GM19395 (cell line): ENCODE data around the gene NUDCD3.

Experiments
- ATAC-seq: cut with Tn5 transposase; IDR thresholded peaks from one replicate; pipeline ENCODE4 v1.9.1; 2021; ENCODE audit warnings: mild to moderate bottlenecking, moderate library complexity; ENCODE audit not compliant: unreplicated experiment

Gene NUDCD3

DNA sequence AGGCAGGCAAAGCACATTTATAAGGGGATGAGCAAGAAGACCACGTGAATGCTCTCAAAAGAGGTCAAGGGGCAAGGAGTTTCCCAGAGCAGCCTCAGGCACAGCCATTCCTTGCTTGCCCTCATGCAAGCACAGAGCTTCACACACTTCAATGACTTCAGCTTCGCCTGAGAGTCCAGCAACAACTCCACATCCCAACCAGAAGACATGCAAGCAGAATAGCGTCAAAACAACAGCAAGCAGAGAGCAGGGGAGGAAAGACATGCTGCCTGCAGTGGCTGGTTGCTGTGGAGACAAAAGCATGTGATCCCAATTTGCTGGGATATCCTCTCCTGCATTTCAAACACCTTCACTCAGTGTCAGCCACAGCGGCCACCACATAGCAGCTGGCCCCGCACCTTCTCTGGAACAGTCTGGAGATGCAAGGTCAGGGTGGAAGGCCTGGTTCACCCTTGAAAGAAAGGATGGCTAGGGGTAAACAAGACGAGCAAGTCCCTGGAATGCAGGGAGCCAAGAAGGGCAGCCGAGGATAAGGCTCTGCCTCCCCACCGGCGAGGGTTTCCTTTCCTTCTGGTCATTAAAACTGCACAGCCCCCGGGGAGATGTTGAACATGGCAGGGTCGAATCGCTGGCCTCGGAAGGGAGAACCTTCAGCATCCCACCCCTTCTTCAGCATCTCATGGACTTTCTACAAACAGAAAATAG lies 104.9 kb downstream of the NUDCD3 start:
- no peak for ATAC-seq

DNA sequence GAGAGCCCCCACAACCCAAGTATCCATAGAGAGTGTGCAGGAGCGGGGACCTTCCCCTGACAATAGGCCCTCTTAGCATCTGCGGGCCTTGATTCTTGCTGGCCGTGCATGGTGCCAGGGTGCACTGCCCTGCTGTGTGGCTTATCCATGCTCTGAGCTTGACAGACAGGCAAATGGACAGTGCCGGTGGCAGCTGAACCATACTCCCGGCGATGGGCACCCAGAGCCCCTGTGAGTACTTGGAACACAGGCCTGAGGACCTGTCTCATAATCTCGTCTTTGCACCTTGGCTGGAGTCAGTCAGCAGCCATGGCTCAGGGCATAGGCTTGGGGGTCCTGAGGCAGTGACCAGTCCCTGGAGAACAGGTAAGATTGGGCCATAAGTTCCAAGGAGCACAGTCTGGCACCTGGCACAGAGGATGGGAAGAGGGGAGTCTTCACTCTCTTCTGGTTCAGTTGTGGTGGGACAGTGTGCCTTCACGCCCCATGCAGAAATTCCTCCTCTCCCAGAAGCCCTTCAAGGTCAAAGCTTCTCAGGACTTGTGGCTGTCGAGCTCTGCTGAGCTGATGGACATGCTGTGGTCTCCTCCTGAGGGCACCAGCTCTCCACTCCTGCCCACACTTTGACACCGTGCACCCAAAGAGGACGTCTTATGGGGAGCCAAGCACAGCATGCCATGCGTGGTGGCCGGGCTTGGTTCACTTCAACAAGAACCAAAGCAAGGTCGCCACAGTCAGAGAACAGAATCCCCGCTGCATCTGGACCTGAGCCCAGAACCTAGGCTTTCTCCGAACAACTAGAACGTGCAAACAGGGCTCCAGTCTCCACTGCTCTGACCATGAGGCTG lies 105.6 kb downstream of the NUDCD3 start:
- ATAC-seq = no peak

GRCh38 chr7:44383566-44383965 lies 106.9 kb downstream of the NUDCD3 start:
- ATAC-seq = no peak

GRCh38 chr7:44382459-44383265 lies 107.8 kb downstream of the NUDCD3 start:
- no peak for ATAC-seq

- ATAC-seq = no peak
Measured at GRCh38 chr7:44381494-44382220, 108.8 kb downstream of the NUDCD3 start.

DNA sequence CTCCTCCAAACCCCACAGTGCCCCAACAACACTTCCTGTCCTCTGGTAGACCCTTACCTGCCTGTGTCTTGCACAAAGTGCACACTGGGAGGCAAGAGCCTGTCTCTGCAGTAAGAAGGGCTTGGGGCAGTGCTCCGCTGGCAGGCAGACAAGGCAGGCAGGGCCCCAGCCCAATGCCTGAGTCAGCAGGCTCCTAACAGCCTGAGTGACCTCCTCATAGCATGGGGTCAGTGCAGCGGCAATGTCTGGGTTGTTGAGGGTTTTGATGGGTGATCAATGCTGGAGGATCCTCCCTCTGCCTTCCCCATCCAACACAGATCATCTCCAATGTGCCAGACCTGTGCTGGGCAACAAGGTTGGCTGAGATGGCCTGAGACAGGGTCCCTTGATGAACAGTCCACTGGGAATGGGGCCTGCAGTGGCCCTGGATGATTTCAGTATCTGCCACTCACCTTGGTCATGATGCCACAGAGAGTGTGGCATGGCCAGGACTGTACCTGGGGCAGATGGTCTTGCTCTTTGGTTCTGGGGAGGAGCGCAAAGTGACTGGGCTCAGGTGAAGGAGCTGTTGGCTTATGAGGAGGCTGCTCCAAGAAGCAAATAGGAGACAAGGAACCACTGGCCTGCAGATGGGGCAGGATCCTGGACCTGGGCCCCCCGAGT lies 109.5 kb downstream of the NUDCD3 start:
- ATAC-seq = no peak

DNA sequence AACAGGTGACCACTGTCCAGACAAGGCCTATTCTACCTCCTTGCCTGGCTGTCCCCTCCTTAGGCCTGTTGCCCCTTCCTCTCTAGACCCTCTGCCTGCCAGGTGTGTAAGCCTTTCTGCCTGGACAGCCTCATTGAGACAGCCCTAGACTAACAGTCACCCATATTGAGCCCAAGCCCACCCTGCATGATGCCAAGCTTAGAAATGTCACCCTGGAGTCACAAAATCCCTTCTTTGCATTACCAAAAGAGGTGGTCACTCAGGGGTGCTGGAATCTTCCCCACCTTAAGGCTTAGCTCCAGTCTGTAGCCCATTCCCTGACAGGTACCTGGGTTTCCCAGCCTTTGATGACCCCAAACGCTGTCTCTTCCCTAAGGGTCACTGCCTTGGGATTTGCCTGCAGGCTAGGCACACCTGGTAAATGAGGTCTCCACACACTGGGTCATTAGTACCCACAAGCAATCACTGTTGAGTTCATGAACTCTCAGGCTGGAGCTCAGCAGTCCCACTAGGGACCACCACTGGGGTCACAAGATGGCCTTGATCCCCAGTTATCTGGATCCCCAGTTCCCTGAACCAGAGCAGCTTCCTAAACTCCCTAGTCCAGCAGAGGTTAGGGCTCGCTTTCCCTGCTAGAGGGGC lies 110.1 kb downstream of the NUDCD3 start:
- ATAC-seq = no peak

DNA sequence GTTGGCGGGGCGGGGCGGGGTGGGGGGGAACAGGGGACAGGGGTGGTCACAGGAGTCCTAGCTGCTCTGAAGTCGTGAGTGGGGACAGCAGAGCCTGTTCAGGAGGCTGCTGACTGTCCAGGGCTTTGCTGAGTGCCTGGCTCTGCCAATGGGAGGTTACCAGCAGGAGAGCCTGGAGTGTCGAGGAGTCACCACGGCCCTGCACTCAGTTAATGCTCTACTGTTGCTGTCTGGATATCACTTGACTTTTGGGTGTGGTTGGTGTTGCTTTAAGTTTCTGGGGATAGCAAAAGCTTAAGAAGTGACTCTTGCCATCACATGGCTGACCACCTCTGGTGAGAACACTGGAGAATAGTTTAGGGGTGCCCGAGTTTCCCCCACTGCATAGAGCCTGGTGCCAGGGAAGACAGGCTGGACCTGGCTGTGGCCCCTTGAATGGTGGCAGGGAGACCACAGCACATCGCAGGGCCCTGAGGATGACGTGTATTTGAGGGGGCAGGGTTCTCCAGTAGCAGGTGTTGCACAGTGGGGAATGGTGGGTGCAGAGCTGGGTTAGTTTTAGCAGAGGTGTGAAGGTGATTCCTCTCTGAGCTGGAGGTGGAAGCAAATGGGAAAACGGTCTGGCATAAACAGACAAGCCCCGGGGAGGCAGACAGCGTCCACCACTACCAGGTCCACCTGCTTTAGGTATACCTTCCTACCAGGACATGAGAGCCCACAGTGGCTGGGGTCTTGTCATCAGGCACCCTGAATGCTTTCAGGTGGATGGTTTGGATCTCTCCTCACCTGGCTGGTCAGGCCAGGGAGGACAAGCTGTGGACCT lies 110.9 kb downstream of the NUDCD3 start:
- ATAC-seq = no peak

- ATAC-seq = no peak
Measured at GRCh38 chr7:44378744-44379143, 111.7 kb downstream of the NUDCD3 start.

DNA sequence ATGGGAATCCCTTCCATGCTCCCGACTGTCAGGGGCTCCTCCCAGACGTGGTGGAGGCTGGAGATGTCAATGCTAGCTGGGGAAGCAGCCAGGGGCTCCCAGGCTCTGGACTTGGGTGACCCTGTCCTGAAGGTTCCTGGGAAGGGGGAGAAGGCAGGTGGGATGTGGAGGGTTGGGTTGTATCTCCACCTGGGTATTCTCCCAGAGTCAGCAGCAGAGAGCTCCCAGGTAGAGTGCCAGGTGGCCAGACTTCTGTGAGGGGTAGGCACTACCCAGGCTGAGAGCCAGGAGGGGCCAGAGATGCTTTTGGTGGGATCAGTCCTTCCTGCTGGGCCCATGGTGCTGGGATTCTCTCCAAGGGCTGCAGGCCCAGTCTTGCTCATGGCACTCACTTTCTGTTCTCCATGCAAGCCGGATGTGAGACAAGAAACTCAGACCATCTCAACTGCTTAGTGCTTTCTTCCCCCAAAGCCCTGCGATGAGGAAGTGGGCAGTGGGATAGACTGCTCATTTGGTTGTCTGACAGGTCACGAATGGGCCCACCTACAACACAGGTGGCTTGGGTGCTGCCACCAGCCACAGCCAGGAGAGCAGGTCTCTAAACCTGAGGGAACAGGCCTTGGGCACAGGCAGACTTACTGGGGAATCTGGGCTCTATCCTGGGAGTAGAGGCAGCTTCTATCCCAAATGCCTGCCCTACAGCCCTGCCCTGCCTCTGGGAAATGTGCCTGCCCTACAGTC lies 112.6 kb downstream of the NUDCD3 start:
- ATAC-seq = peak; percentile 84

DNA sequence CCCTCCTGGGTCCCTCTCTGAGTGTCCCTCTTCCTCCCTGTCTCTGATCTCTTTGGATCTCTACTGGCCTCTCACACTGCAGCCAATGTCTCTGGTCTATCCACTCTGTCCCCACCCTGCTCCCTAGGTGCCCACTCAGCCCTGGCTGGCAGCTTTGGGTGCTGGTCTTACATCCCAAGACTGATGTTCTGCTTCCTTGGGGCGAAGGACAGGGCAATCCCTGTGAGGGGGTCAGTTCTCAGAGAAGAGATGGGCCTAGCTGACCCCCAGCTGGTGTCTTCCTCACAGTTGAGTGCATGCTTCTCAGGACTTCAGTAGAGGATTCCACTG lies 113.4 kb downstream of the NUDCD3 start:
- no peak for ATAC-seq

GRCh38 chr7:44376429-44377133 lies 113.9 kb downstream of the NUDCD3 start:
- ATAC-seq = no peak

GRCh38 chr7:44375926-44376342 lies 114.5 kb downstream of the NUDCD3 start:
- no peak for ATAC-seq

GRCh38 chr7:44375236-44375699 lies 115.2 kb downstream of the NUDCD3 start:
- no peak for ATAC-seq

- no peak for ATAC-seq
Measured at GRCh38 chr7:44374007-44374763, 116.3 kb downstream of the NUDCD3 start.

GRCh38 chr7:44373418-44373740 lies 117.1 kb downstream of the NUDCD3 start:
- ATAC-seq = no peak
